Esophagus (tissue), 2 donors: ENCODE data around the gene SMC4. TPM values are rescaled to one million over a fixed set of nuclear protein-coding genes. Genes with fewer than 3 reads are reported as not detected.
A peak's percentile ranks its signal among the peaks of the same experiment; 100 is the strongest.

Source experiments
- H3K27ac ChIP-seq, 2 donors: one replicate each; pipeline ENCODE4 v1.5.1; 2013; ENCODE audit warnings: low read depth in 2 of 2, mild to moderate bottlenecking in 2 of 2, inconsistent platforms in 1 of 2, low read length in 1 of 2, moderate library complexity in 1 of 2
- H3K27me3 ChIP-seq, 2 donors: one replicate each; pipeline ENCODE4 v1.6.1; 2013; ENCODE audit warnings: low read length in 2 of 2, control low read depth in 1 of 2, mild to moderate bottlenecking in 1 of 2; ENCODE audit not compliant: insufficient read depth in 2 of 2, control insufficient read depth in 1 of 2
- H3K36me3 ChIP-seq, 2 donors: one replicate each; pipeline ENCODE4 v1.6.1; 2013; ENCODE audit warnings: low read length in 1 of 2; ENCODE audit not compliant: control insufficient read depth in 2 of 2, insufficient read depth in 2 of 2
- H3K4me1 ChIP-seq, 2 donors: one replicate each; pipeline ENCODE4 v1.6.1; 2013; ENCODE audit warnings: low read length in 1 of 2; ENCODE audit not compliant: control insufficient read depth in 2 of 2, insufficient read depth in 2 of 2
- H3K4me3 ChIP-seq, 2 donors: one replicate each; pipeline ENCODE4 v1.5.1; 2013; ENCODE audit warnings: low read length in 2 of 2, mild to moderate bottlenecking in 2 of 2, low read depth in 1 of 2, moderate library complexity in 1 of 2
- H3K9me3 ChIP-seq, 2 donors: one replicate each; pipeline ENCODE4 v1.6.1; 2013; ENCODE audit warnings: mild to moderate bottlenecking in 2 of 2, low read depth in 1 of 2, low read length in 1 of 2, moderate library complexity in 1 of 2; ENCODE audit not compliant: control insufficient read depth in 2 of 2, insufficient read depth in 1 of 2
- WGBS, 2 donors: extraction: QIAGEN DNeasy Blood & Tissue Kit; methylation state at CpG; one replicate each; pipeline ENCODE4 v1.1.7; 2013; 5-methylcytosine and 5-hydroxymethylcytosine counted together
- polyA plus RNA-seq, 2 donors: library from polyadenylated mRNA; stranded (reverse); fragments of 200-250 nt; gene quantifications; one replicate each; pipeline ENCODE4 v1.2.3, GENCODE V29; 2013
- donor health status: healthy with polysubstance abuse.
- donor health status: Bipolar disorder and iron deficiency.

The SMC4 gene
- polyA plus RNA-seq, 2 donors, result 54.1 to 82.0 TPM

GRCh38 chr3:160437083-160437455 lies 37.6 kb downstream of the SMC4 start:
- H3K4me3 ChIP-seq, result no peak overlapping the region
- 80 to 86% methylated on average over 5 of the region's 5 CpGs for WGBS, 2 donors
- H3K36me3 ChIP-seq, result peaks cover 0 to 5% of the 10 kb centered on the region in 2 donors

GRCh38 chr3:160440687-160441086 lies 41.2 kb downstream of the SMC4 start:
- no peak overlapping the region for H3K27ac ChIP-seq
- no peaks in the 10 kb centered on the region for H3K4me1 ChIP-seq
- H3K36me3 ChIP-seq, result peaks cover 0 to 2% of the 10 kb centered on the region in 2 donors
- WGBS, 2 donors, result 98 to 99% methylated on average over 7 of the region's 7 CpGs
- H3K4me3 ChIP-seq, result no peak overlapping the region
- H3K27me3 ChIP-seq, result no peaks in the 10 kb centered on the region
- H3K9me3 ChIP-seq, result no peaks in the 10 kb centered on the region

More at GRCh38 chr3:160437083-160437455, 37.6 kb downstream of the SMC4 start:
- Histone ChIP-seq H3K4me1 (no peaks in the 10 kb centered on the region), H3K27me3 (no peaks in the 10 kb centered on the region), H3K9me3 (no peaks in the 10 kb centered on the region), H3K27ac (no peak overlapping the region)

DNA sequence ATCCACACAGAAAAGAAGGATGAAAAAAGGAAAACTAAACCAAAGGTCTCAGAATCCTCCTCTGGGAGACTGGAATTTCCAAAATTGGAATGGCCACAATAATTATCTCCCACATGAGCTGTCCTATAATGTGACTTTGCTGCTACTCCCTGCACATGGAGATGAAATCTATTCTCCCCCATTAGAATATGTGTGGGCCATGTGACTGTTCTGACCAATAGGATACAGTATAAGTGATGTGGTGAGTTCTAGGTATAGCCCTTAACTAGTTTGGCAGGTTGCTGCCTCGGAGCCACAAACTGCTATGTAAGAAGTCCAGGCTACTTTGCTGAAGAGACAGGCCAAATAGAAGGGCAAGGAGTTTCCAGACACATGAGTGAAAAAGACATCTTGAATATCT lies 45.0 kb downstream of the SMC4 start:
- Histone ChIP-seq H3K27me3 (no peaks in the 10 kb centered on the region), H3K27ac (no peak overlapping the region), H3K4me1 (peaks cover 0 to 4% of the 10 kb centered on the region in 2 donors), H3K36me3 (peaks cover 0 to 3% of the 10 kb centered on the region in 2 donors), H3K4me3 (no peak overlapping the region), H3K9me3 (no peaks in the 10 kb centered on the region)
- 90 to 95% methylated on average over 1 of the region's 1 CpG for WGBS, 2 donors

GRCh38 chr3:160445854-160446253 lies 46.4 kb downstream of the SMC4 start:
- Histone ChIP-seq H3K27me3 (no peaks in the 10 kb centered on the region), H3K9me3 (peaks cover 0 to 6% of the 10 kb centered on the region in 2 donors), H3K36me3 (peaks cover 0 to 3% of the 10 kb centered on the region in 2 donors), H3K4me1 (peaks cover 4% of the 10 kb centered on the region in 2 donors), H3K27ac (no peak overlapping the region), H3K4me3 (no peak overlapping the region)
- WGBS, 2 donors, result 83 to 100% methylated on average over 1 of the region's 1 CpG

GRCh38 chr3:160446522-160447056 lies 47.1 kb downstream of the SMC4 start:
- Histone ChIP-seq H3K4me1 (peaks cover 4% of the 10 kb centered on the region in 2 donors), H3K27me3 (no peaks in the 10 kb centered on the region), H3K36me3 (peaks cover 0 to 3% of the 10 kb centered on the region in 2 donors), H3K4me3 (no peak overlapping the region), H3K27ac (no peak overlapping the region), H3K9me3 (peaks cover 0 to 6% of the 10 kb centered on the region in 2 donors)
- WGBS, 2 donors, result 93 to 94% methylated on average over 13 of the region's 13 CpGs

DNA sequence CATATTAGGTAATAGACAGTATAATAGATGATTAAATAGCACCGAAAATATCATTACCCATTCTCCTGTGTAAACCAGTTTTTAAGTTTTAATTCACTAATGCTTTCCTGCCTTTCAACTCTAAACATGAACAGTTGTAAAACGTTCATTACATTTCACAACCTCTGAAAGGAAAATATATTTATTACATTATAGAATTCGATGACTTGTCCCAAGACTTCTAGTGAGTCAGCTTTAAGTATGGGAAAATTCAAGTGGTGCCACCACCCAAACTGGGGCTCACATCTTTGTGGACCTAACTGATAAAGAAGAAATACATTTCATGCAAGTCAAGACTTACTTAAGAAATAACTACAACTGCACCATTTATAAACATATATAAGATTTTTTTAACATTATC lies 48.1 kb downstream of the SMC4 start:
- 36 to 43% methylated on average over 3 of the region's 3 CpGs for WGBS, 2 donors
- Histone ChIP-seq H3K9me3 (peaks cover 0 to 6% of the 10 kb centered on the region in 2 donors), H3K4me1 (peaks cover 4% of the 10 kb centered on the region in 2 donors), H3K27ac (no peak overlapping the region), H3K36me3 (peaks cover 0 to 3% of the 10 kb centered on the region in 2 donors), H3K27me3 (no peaks in the 10 kb centered on the region), H3K4me3 (no peak overlapping the region)

DNA sequence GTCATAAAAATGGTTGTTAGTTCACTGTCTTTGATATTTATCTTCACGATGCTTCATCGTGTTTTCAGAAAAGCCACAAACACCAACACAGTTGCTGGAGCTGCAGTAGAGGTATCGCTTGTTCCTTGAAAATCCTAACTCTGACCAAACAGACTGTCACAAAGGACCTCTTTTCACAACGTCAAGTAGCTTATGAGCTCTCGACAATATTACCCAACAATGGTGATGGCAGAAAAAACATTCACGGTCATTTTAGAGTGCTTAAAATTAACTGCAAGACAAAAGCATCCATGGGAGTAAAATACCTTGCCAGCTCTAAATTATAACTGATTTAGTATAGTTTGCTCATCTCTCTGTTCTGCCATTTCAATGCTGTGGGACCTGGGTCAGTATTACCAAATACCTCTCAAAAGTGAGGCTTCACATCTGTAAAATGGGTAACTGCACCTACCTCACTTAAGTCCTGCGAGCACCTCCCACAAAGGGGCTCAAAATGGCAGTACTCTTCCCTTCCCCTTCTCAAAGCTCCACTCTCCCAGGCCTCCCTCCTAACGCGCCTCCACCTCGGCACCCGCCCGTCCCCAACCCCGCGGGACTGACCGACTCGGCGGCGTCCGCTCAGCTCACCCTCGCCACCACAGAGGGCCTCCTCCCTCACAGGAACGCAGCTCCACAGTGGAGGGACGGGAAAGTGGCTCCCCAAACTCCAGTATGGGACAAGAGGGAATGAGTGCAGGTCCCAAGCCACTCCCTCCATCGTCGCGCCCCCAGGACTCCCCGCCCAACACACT lies 49.6 kb downstream of the SMC4 start:
- Histone ChIP-seq H3K27ac (peak overlapping the region; percentile 95 to 97), H3K36me3 (peaks cover 0 to 3% of the 10 kb centered on the region in 2 donors)
- WGBS, 2 donors, result 2% methylated on average over 26 of the region's 26 CpGs

DNA sequence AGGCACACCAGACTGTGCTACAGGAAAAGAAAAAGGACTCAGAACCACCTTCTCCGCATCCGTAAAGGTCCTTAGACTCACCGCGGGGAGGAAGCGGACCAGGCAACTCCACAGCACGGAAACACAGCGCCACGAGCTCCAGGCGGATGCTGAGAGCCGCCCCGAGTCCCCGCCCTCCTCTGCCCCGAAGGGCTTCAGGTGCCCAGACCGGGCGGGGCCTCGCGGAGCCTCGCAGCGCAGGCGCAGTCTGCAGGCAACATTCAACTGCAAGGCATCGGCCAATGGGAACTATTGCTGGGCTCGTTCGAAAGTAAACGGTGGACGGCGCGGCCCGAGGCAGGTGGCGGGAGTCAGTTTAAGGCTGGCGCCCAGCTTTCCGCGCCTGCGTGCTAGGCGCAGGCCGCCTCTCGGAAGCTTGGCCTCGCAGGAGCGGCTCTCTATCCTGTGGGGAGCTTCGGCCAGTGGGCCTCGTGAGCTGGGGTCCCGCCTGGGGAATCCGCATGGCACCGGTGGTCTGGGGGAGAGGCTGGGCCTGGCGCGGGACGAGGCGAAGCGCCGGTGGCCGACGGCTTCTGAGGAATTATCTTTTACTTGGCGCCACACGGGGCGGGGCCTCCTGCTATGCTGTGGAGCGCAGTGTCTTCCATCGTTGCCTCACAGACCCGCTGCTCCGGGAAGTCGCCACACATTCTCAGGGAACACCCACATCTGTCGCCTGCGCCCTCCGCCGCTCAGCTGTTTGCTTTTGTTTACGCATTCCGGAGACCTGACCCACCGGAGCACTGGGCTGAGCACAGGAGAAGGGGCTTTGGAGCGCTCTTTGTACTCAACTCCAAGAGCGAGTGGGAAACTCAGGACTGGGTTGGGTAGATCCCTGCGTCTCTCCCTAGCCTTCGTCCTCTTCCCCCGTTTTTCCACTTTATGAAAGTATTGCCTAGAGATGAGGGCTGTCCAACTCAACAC lies 50.5 kb downstream of the SMC4 start, which contains the start of gene TRIM59:
Gene TRIM59 (minus strand): TSS at position 151 of the 963 bp plus-strand sequence. CDS start 10,603 bp downstream, outside the sequence.
- H3K4me1 ChIP-seq, result peaks cover 4% of the 10 kb centered on the region in 2 donors
- WGBS, 2 donors, result 17 to 23% methylated on average over 70 to 71 of the region's 71 CpGs
- H3K9me3 ChIP-seq, result peaks cover 0 to 6% of the 10 kb centered on the region in 2 donors
- H3K27ac ChIP-seq, result peak within 1 kb of the TSS; percentile 95 to 97
- no peaks in the 10 kb centered on the region for H3K27me3 ChIP-seq
- peaks cover 0 to 3% of the 10 kb centered on the region in 2 donors for H3K36me3 ChIP-seq
- H3K4me3 ChIP-seq, result peak within 1 kb of the TSS; percentile 81 to 93

More for the DNA sequence above, 49.6 kb downstream of the SMC4 start:
- H3K9me3 ChIP-seq, result peaks cover 0 to 6% of the 10 kb centered on the region in 2 donors
- H3K27me3 ChIP-seq, result no peaks in the 10 kb centered on the region
- peaks cover 4% of the 10 kb centered on the region in 2 donors for H3K4me1 ChIP-seq
- H3K4me3 ChIP-seq, result peak overlapping the region; percentile 81 to 93

GRCh38 chr3:160450846-160451245 lies 51.4 kb downstream of the SMC4 start:
- 70 to 75% methylated on average over 3 of the region's 3 CpGs for WGBS, 2 donors
- Histone ChIP-seq H3K27me3 (no peaks in the 10 kb centered on the region), H3K4me3 (no peak overlapping the region), H3K4me1 (peaks cover 4% of the 10 kb centered on the region in 2 donors), H3K36me3 (peaks cover 0 to 3% of the 10 kb centered on the region in 2 donors), H3K27ac (no peak overlapping the region), H3K9me3 (peaks cover 0 to 6% of the 10 kb centered on the region in 2 donors)
